OCI-LY1 (cell line): Measurements from ENCODE around the gene RBM44.

Experiments used
- H2AFZ ChIP-seq: fragments of 200-600 bp; sonication (generic), shearing (Covaris generic); 2 replicates; pipeline ENCODE4 v1.6.0; 2014; ENCODE audit warnings: antibody characterized with exemption, mild to moderate bottlenecking, low read length
- H3F3A ChIP-seq: fragments of 200-600 bp; sonication (generic), shearing (Covaris generic); 2 replicates; pipeline ENCODE4 v1.6.0; 2014; ENCODE audit warnings: mild to moderate bottlenecking, antibody characterized with exemption, low read length, moderate library complexity; ENCODE audit not compliant: insufficient read depth
- H3K27ac ChIP-seq: fragments of 200-600 bp; sonication (generic); 2 replicates; pipeline ENCODE4 v1.5.1; 2014; ENCODE audit warnings: low read length, mixed run types, mild to moderate bottlenecking, low read depth; ENCODE audit not compliant: poor library complexity, severe bottlenecking
- H3K27me3 ChIP-seq: fragments of 200-600 bp; sonication (generic); 2 replicates; pipeline ENCODE4 v1.6.0; 2014; ENCODE audit warnings: antibody characterized with exemption, mild to moderate bottlenecking, low read length, moderate library complexity; ENCODE audit not compliant: insufficient read depth
- H3K36me3 ChIP-seq: fragments of 200-600 bp; sonication (generic); 2 replicates; pipeline ENCODE4 v1.6.1; 2014; ENCODE audit warnings: mild to moderate bottlenecking, antibody characterized with exemption, low read length, moderate library complexity, mixed read lengths; ENCODE audit not compliant: insufficient read depth
- H3K4me1 ChIP-seq: fragments of 200-600 bp; sonication (generic); 2 replicates; pipeline ENCODE4 v1.5.1; 2014; ENCODE audit warnings: mild to moderate bottlenecking, low read length, moderate library complexity; ENCODE audit not compliant: insufficient read depth, severe bottlenecking
- H3K4me2 ChIP-seq: fragments of 200-600 bp; sonication (generic), shearing (Covaris generic); 2 replicates; pipeline ENCODE4 v1.6.1; 2014; ENCODE audit warnings: low read length
- H3K4me3 ChIP-seq: fragments of 200-600 bp; sonication (generic); 2 replicates; pipeline ENCODE4 v1.5.1; 2014; ENCODE audit warnings: low read length, low read depth, mild to moderate bottlenecking, mixed read lengths; ENCODE audit not compliant: poor library complexity, severe bottlenecking
- H3K79me2 ChIP-seq: fragments of 200-600 bp; shearing (Covaris generic); 2 replicates; pipeline ENCODE4 v1.6.1; 2016; ENCODE audit warnings: mixed run types, low read length, mixed read lengths; ENCODE audit not compliant: insufficient read depth
- H3K9ac ChIP-seq: fragments of 200-600 bp; sonication (generic), shearing (Covaris generic); 2 replicates; pipeline ENCODE4 v1.6.1; 2014; ENCODE audit warnings: mild to moderate bottlenecking, low read length, mixed read lengths
- H3K9me2 ChIP-seq: fragments of 200-600 bp; sonication (generic), shearing (Covaris generic); 2 replicates; pipeline ENCODE4 v1.6.1; 2014; ENCODE audit warnings: low read depth, mild to moderate bottlenecking, low read length, mixed read lengths
- H3K9me3 ChIP-seq: fragments of 200-600 bp; shearing (Covaris generic); 2 replicates; pipeline ENCODE4 v1.6.1; 2014; ENCODE audit warnings: low read length, mixed read lengths
- H4K20me1 ChIP-seq: fragments of 200-600 bp; sonication (generic), shearing (Covaris generic); 2 replicates; pipeline ENCODE4 v1.6.0; 2016; ENCODE audit warnings: mild to moderate bottlenecking, low read length; ENCODE audit not compliant: insufficient read depth
- EZH2 ChIP-seq: fragments of 200-600 bp; sonication (generic), shearing (Covaris generic); IDR thresholded peaks from 2 replicates; pipeline ENCODE4 v1.8.0; 2017; ENCODE audit warnings: borderline replicate concordance, mixed run types, mild to moderate bottlenecking, antibody characterized with exemption, low read length, moderate library complexity, mixed read lengths
- TF ChIP-seq, protein P1 (sequence below): fragments of 200-600 bp; sonication (generic), shearing (Covaris generic); IDR thresholded peaks from 2 replicates; pipeline ENCODE4 v1.5.1; 2017; ENCODE audit warnings: mild to moderate bottlenecking, antibody characterized with exemption, low read length, moderate library complexity, mixed read lengths

RBM44 gene

GRCh38 chr2:237876532-237876931, 78.0 kb downstream of the RBM44 start:
- Histone ChIP-seq H3K27me3 (no peaks in the 10 kb centered on the region), H3F3A (no peaks in the 10 kb centered on the region), H2AFZ (no peak overlapping the region), H3K4me3 (no peak overlapping the region), H3K27ac (no peak overlapping the region), H3K79me2 (no peaks in the 10 kb centered on the region), H3K9ac (no peak overlapping the region), H3K36me3 (no peaks in the 10 kb centered on the region), H3K4me1 (no peaks in the 10 kb centered on the region), H3K9me2 (no peaks in the 10 kb centered on the region), H3K9me3 (no peaks in the 10 kb centered on the region), H3K4me2 (no peak overlapping the region), H4K20me1 (no peaks in the 10 kb centered on the region)
- TF ChIP-seq EZH2: no peak
- TF ChIP-seq, protein P1, sequence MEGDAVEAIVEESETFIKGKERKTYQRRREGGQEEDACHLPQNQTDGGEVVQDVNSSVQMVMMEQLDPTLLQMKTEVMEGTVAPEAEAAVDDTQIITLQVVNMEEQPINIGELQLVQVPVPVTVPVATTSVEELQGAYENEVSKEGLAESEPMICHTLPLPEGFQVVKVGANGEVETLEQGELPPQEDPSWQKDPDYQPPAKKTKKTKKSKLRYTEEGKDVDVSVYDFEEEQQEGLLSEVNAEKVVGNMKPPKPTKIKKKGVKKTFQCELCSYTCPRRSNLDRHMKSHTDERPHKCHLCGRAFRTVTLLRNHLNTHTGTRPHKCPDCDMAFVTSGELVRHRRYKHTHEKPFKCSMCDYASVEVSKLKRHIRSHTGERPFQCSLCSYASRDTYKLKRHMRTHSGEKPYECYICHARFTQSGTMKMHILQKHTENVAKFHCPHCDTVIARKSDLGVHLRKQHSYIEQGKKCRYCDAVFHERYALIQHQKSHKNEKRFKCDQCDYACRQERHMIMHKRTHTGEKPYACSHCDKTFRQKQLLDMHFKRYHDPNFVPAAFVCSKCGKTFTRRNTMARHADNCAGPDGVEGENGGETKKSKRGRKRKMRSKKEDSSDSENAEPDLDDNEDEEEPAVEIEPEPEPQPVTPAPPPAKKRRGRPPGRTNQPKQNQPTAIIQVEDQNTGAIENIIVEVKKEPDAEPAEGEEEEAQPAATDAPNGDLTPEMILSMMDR: no peak

- H3K79me2 ChIP-seq: no peaks in the 10 kb centered on the region
- no peak overlapping the region for H3K4me2 ChIP-seq
- H3K27me3 ChIP-seq: no peaks in the 10 kb centered on the region
- no peak overlapping the region for H3K9ac ChIP-seq
- H3K4me1 ChIP-seq: no peaks in the 10 kb centered on the region
- no peaks in the 10 kb centered on the region for H3F3A ChIP-seq
- H3K27ac ChIP-seq: no peak overlapping the region
- no peak overlapping the region for H3K4me3 ChIP-seq
- no peaks in the 10 kb centered on the region for H3K9me3 ChIP-seq
- H2AFZ ChIP-seq: no peak overlapping the region
- H3K9me2 ChIP-seq: no peaks in the 10 kb centered on the region
- TF ChIP-seq EZH2: no peak
- TF ChIP-seq, protein P1: no peak
- H3K36me3 ChIP-seq: no peaks in the 10 kb centered on the region
- no peaks in the 10 kb centered on the region for H4K20me1 ChIP-seq
Measured at GRCh38 chr2:237876951-237877491, 78.4 kb downstream of the RBM44 start.

GRCh38 chr2:237877576-237878307, 79.2 kb downstream of the RBM44 start:
- TF ChIP-seq EZH2: no peak
- TF ChIP-seq, protein P1: no peak
- no peak overlapping the region for H3K4me3 ChIP-seq
- H2AFZ ChIP-seq: no peak overlapping the region
- no peak overlapping the region for H3K27ac ChIP-seq
- no peak overlapping the region for H3K4me2 ChIP-seq
- no peaks in the 10 kb centered on the region for H3K27me3 ChIP-seq
- no peaks in the 10 kb centered on the region for H3K79me2 ChIP-seq
- H3K9me3 ChIP-seq: no peaks in the 10 kb centered on the region
- H3K36me3 ChIP-seq: no peaks in the 10 kb centered on the region
- H4K20me1 ChIP-seq: no peaks in the 10 kb centered on the region
- no peak overlapping the region for H3K9ac ChIP-seq
- no peaks in the 10 kb centered on the region for H3K4me1 ChIP-seq
- H3K9me2 ChIP-seq: no peaks in the 10 kb centered on the region
- H3F3A ChIP-seq: no peaks in the 10 kb centered on the region
